ENCODE data around the gene SCARB1. TPM values are rescaled to one million over a fixed set of nuclear protein-coding genes. Genes with fewer than 3 reads are reported as not detected.

Gene SCARB1
- total and polyA plus RNA-seq, 2 of the 13 experiments (the other 11 are each of a cell fraction or from before 2014, with no cell fraction given) = 63.4 to 160 TPM

GRCh38 chr12:124855275-124855957 lies 8.2 kb downstream of the SCARB1 start (continued):
- TF ChIP-seq, protein P1, sequence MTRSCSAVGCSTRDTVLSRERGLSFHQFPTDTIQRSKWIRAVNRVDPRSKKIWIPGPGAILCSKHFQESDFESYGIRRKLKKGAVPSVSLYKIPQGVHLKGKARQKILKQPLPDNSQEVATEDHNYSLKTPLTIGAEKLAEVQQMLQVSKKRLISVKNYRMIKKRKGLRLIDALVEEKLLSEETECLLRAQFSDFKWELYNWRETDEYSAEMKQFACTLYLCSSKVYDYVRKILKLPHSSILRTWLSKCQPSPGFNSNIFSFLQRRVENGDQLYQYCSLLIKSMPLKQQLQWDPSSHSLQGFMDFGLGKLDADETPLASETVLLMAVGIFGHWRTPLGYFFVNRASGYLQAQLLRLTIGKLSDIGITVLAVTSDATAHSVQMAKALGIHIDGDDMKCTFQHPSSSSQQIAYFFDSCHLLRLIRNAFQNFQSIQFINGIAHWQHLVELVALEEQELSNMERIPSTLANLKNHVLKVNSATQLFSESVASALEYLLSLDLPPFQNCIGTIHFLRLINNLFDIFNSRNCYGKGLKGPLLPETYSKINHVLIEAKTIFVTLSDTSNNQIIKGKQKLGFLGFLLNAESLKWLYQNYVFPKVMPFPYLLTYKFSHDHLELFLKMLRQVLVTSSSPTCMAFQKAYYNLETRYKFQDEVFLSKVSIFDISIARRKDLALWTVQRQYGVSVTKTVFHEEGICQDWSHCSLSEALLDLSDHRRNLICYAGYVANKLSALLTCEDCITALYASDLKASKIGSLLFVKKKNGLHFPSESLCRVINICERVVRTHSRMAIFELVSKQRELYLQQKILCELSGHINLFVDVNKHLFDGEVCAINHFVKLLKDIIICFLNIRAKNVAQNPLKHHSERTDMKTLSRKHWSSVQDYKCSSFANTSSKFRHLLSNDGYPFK (CRISPR knock-in tag; IDR thresholded peaks at IDR 0.05; ENCODE audit: borderline replicate concordance) = no peak
- no peak for TF ChIP-seq RFXAP (CRISPR knock-in tag; IDR thresholded peaks at IDR 0.05; ENCODE audit: borderline replicate concordance)
- TF ChIP-seq XRCC5 (optimal IDR thresholded peaks at IDR 0.05; ENCODE audit: low read length) = no peak
- TF ChIP-seq, protein P2, sequence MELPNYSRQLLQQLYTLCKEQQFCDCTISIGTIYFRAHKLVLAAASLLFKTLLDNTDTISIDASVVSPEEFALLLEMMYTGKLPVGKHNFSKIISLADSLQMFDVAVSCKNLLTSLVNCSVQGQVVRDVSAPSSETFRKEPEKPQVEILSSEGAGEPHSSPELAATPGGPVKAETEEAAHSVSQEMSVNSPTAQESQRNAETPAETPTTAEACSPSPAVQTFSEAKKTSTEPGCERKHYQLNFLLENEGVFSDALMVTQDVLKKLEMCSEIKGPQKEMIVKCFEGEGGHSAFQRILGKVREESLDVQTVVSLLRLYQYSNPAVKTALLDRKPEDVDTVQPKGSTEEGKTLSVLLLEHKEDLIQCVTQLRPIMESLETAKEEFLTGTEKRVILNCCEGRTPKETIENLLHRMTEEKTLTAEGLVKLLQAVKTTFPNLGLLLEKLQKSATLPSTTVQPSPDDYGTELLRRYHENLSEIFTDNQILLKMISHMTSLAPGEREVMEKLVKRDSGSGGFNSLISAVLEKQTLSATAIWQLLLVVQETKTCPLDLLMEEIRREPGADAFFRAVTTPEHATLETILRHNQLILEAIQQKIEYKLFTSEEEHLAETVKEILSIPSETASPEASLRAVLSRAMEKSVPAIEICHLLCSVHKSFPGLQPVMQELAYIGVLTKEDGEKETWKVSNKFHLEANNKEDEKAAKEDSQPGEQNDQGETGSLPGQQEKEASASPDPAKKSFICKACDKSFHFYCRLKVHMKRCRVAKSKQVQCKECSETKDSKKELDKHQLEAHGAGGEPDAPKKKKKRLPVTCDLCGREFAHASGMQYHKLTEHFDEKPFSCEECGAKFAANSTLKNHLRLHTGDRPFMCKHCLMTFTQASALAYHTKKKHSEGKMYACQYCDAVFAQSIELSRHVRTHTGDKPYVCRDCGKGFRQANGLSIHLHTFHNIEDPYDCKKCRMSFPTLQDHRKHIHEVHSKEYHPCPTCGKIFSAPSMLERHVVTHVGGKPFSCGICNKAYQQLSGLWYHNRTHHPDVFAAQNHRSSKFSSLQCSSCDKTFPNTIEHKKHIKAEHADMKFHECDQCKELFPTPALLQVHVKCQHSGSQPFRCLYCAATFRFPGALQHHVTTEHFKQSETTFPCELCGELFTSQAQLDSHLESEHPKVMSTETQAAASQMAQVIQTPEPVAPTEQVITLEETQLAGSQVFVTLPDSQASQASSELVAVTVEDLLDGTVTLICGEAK (IDR thresholded peaks at IDR 0.05) = no peak
- TF ChIP-seq, protein P2 (CRISPR knock-in tag; IDR thresholded peaks at IDR 0.05) = peak; percentile 2; the same call in 1 of the 2 replicates
- TF ChIP-seq ZNF687 (CRISPR knock-in tag; IDR thresholded peaks at IDR 0.05) = peak; percentile 33
- TF ChIP-seq PCBP1 (IDR thresholded peaks at IDR 0.05; ENCODE audit: borderline replicate concordance, low read depth, low read length) = no peak
- TF ChIP-seq JUND (CRISPR knock-in tag; IDR thresholded peaks at IDR 0.05) = no peak
- no peak for TF ChIP-seq ZNF674 (CRISPR knock-in tag; IDR thresholded peaks at IDR 0.05; ENCODE audit: low read depth)
- TF ChIP-seq ZSCAN9 (CRISPR knock-in tag; IDR thresholded peaks at IDR 0.05; ENCODE audit: borderline replicate concordance) = no peak
- peak; percentile 35; the same call in 1 of the 2 replicates for TF ChIP-seq HMG20A (CRISPR knock-in tag; IDR thresholded peaks at IDR 0.05; ENCODE audit: borderline replicate concordance)
- TF ChIP-seq, protein P3, sequence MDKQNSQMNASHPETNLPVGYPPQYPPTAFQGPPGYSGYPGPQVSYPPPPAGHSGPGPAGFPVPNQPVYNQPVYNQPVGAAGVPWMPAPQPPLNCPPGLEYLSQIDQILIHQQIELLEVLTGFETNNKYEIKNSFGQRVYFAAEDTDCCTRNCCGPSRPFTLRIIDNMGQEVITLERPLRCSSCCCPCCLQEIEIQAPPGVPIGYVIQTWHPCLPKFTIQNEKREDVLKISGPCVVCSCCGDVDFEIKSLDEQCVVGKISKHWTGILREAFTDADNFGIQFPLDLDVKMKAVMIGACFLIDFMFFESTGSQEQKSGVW (CRISPR knock-in tag; IDR thresholded peaks at IDR 0.05; ENCODE audit: borderline replicate concordance) = no peak
